ENCODE results near the gene TSPAN12. TPM values are rescaled to one million over a fixed set of nuclear protein-coding genes. Genes with fewer than 3 reads are reported as not detected.

Gene TSPAN12
- total RNA-seq, 1 experiment from 2014 or later: 7.4 TPM

DNA sequence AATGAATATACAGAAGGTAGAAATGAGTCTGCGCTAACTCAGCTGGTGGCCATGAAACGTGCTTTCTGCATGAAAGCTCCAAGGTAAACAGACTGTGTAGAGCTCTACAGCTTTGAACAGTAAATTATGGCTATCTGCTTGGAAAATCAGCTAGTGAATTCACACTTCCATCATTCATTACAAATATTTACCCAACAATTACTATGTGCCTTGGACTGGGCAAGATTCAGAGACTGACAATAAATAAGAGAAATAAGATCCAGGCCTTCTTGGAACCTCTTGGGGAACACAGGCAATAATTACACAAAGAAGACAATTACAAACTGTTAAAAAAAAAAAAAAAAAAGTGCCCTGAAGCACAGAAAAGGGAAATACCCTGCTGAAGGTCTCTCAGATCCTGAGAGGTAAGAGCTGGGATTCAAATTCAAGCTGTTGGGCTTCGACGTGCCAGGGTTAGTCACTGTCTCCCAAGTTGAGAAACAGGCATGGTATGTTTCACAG is 15.8 kb downstream of the TSPAN12 start:
- ATAC-seq: no peak
- Histone ChIP-seq H3K9me2 (ENCODE audit: insufficient read depth) (no peaks in the 10 kb centered on the region), H3K4me2 (ENCODE audit: low read length) (no peak overlapping the region), H3K4me1 (ENCODE audit: control insufficient read depth in 1 of 2, insufficient read depth in 2 of 2, low read length in 2 of 2) (no peaks in the 10 kb centered on the region), H3K79me2 (ENCODE audit: insufficient read depth, low read length) (no peaks in the 10 kb centered on the region), H2AFZ (ENCODE audit: low read depth, low read length, poor library complexity, severe bottlenecking) (no peak overlapping the region), H4K20me1 (ENCODE audit: insufficient read depth) (no peaks in the 10 kb centered on the region), H3K9ac (ENCODE audit: low read length) (no peak overlapping the region), H3K27me3 (ENCODE audit: insufficient read depth, low read length) (no peaks in the 10 kb centered on the region), H3K36me3 (ENCODE audit: control insufficient read depth in 1 of 2, insufficient read depth in 2 of 2, low read length in 2 of 2) (no peaks in the 10 kb centered on the region), H3K9me3 (ENCODE audit: control insufficient read depth in 1 of 2, insufficient read depth in 1 of 2, low read depth in 1 of 2, low read length in 2 of 2) (no peaks in the 10 kb centered on the region), H3K4me3 (replicated peaks in 1 of 2; ENCODE audit: low read depth in 1 of 2, low read length in 2 of 2) (no peak overlapping the region), H3K27ac (ENCODE audit: low read depth, low read length) (no peak overlapping the region)
- TF ChIP-seq SRF (IDR thresholded peaks at IDR 0.05; ENCODE audit: low read depth) (no peak), EGR1 (IDR thresholded peaks at IDR 0.05; ENCODE audit: low read depth) (no peak), POLR2A (IDR thresholded peaks at IDR 0.05; ENCODE audit: borderline replicate concordance, extremely low read depth, insufficient read depth, insufficient read length) (no peak), YY1 (IDR thresholded peaks at IDR 0.05; ENCODE audit: extremely low read depth, insufficient replicate concordance, low read depth, low read length) (no peak), FOSL1 (IDR thresholded peaks at IDR 0.05; ENCODE audit: low read depth) (no peak), ZFX (IDR thresholded peaks at IDR 0.05) (no peak), POLR2AphosphoS5 (IDR thresholded peaks at IDR 0.05; ENCODE audit: low read depth, low read length) (no peak), CBX3 (IDR thresholded peaks at IDR 0.05; ENCODE audit: low read depth) (no peak), SIN3A (IDR thresholded peaks at IDR 0.05; ENCODE audit: low read depth) (no peak), MAX (IDR thresholded peaks at IDR 0.05) (no peak), EZH2phosphoT487 (IDR thresholded peaks at IDR 0.05; ENCODE audit: borderline replicate concordance) (no peak), CEBPB (IDR thresholded peaks at IDR 0.05; ENCODE audit: low read depth) (no peak), RAD21 (IDR thresholded peaks at IDR 0.05; ENCODE audit: low read depth) (no peak), REST (IDR thresholded peaks at IDR 0.05; ENCODE audit: low read depth) (no peak), ELF1 (IDR thresholded peaks at IDR 0.05; ENCODE audit: borderline replicate concordance, low read depth) (no peak), ZBTB33 (IDR thresholded peaks at IDR 0.05; ENCODE audit: extremely low read depth, insufficient replicate concordance, low read length) (no peak)
- TF ChIP-seq, protein P1, sequence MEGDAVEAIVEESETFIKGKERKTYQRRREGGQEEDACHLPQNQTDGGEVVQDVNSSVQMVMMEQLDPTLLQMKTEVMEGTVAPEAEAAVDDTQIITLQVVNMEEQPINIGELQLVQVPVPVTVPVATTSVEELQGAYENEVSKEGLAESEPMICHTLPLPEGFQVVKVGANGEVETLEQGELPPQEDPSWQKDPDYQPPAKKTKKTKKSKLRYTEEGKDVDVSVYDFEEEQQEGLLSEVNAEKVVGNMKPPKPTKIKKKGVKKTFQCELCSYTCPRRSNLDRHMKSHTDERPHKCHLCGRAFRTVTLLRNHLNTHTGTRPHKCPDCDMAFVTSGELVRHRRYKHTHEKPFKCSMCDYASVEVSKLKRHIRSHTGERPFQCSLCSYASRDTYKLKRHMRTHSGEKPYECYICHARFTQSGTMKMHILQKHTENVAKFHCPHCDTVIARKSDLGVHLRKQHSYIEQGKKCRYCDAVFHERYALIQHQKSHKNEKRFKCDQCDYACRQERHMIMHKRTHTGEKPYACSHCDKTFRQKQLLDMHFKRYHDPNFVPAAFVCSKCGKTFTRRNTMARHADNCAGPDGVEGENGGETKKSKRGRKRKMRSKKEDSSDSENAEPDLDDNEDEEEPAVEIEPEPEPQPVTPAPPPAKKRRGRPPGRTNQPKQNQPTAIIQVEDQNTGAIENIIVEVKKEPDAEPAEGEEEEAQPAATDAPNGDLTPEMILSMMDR (IDR thresholded peaks at IDR 0.05 in 2 of 3, conservative IDR thresholded peaks at IDR 0.05 in 1 of 3; ENCODE audit: borderline replicate concordance in 1 of 3, insufficient read depth in 1 of 3, low read depth in 2 of 3, low read length in 2 of 3): no peak
- intact Hi-C loops (cut with micrococcal nuclease): no loop called here
- CTCF ChIA-PET: no interaction called here
- DNase-seq (ENCODE audit: low read depth, low spot score): no peak
- POLR2A ChIA-PET: no interaction called here
- BruUV-seq (replicated peaks): no TSS peak
- RAD21 ChIA-PET (ENCODE audit: low non-redundant PET in 1 of 2, low total read pairs in 2 of 2, uncharacterized antibody in 2 of 2, unreplicated experiment in 2 of 2): no interaction called here
